GM12878 (cell line): ENCODE measurements around the gene CDX1. TPM values are rescaled to one million over a fixed set of nuclear protein-coding genes. Genes with fewer than 3 reads are reported as not detected.

Experiments
- BACH1 ChIP-seq: fragments of 450-650 bp; IDR thresholded peaks from 2 replicates; pipeline ENCODE4 v1.6.1; 2017; ENCODE audit warnings: mild to moderate bottlenecking, borderline replicate concordance
- BHLHE40 ChIP-seq, 2 experiments: fragments of 450-650 bp in 1 of 2; IDR thresholded peaks; 2 replicates each; pipeline ENCODE4 v1.6.1; 2011 to 2017; ENCODE audit warnings: low read depth in 2 of 2, borderline replicate concordance in 1 of 2, improper control_type of control experiment in 1 of 2, low read length in 1 of 2, mild to moderate bottlenecking in 1 of 2
- CBX3 ChIP-seq: fragments of 200-600 bp; sonication (generic); IDR thresholded peaks from 2 replicates; pipeline ENCODE4 v1.6.1; 2016; ENCODE audit warnings: low read depth, borderline replicate concordance
- CHD4 ChIP-seq: fragments of 200-600 bp; sonication (generic); IDR thresholded peaks from 2 replicates; pipeline ENCODE4 v1.6.1; 2016; ENCODE audit warnings: mild to moderate bottlenecking
- CREM ChIP-seq: IDR thresholded peaks from 2 replicates; pipeline ENCODE4 v1.6.1; 2014; ENCODE audit warnings: antibody characterized with exemption, low read depth
- ETV6 ChIP-seq, 2 experiments: fragments of 450-650 bp in 1 of 2; IDR thresholded peaks in 1 of 2; conservative IDR thresholded peaks in 1 of 2; 2 replicates each; pipeline ENCODE4 v1.6.1; 2014; ENCODE audit warnings: antibody characterized with exemption in 1 of 2, borderline replicate concordance in 1 of 2, low read depth in 1 of 2, mild to moderate bottlenecking in 1 of 2, moderate library complexity in 1 of 2
- GABPA ChIP-seq: IDR thresholded peaks from 2 replicates; pipeline ENCODE4 v1.6.1; 2014; ENCODE audit warnings: antibody characterized with exemption, low read depth, mild to moderate bottlenecking, inconsistent platforms
- IKZF1 ChIP-seq: fragments of 450-650 bp; conservative IDR thresholded peaks from 2 replicates; pipeline ENCODE4 v1.6.1; 2017; ENCODE audit warnings: antibody characterized with exemption, mild to moderate bottlenecking
- IKZF2 ChIP-seq, 2 experiments: fragments of 450-650 bp; IDR thresholded peaks; 2 replicates each; pipeline ENCODE4 v1.6.1; 2017; ENCODE audit warnings: mild to moderate bottlenecking in 2 of 2, moderate library complexity in 2 of 2
- MTA2 ChIP-seq: fragments of 450-650 bp; IDR thresholded peaks from 2 replicates; pipeline ENCODE4 v1.6.1; 2016; ENCODE audit warnings: low read depth, mild to moderate bottlenecking, moderate library complexity
- MTA3 ChIP-seq: IDR thresholded peaks from 2 replicates; pipeline ENCODE4 v1.6.1; 2012; ENCODE audit warnings: low read length, inconsistent platforms, borderline replicate concordance
- NR2F1 ChIP-seq: fragments of 450-650 bp; conservative IDR thresholded peaks from 2 replicates; pipeline ENCODE4 v1.6.1; 2017; ENCODE audit warnings: mild to moderate bottlenecking
- PKNOX1 ChIP-seq: fragments of 450-650 bp; IDR thresholded peaks from 2 replicates; pipeline ENCODE4 v1.6.1; 2016; ENCODE audit warnings: mild to moderate bottlenecking
- POU2F2 ChIP-seq: IDR thresholded peaks from 3 replicates; pipeline ENCODE4 v1.6.1; 2011; ENCODE audit warnings: low read depth, mild to moderate bottlenecking, low read length, borderline replicate concordance
- RAD21 ChIP-seq: IDR thresholded peaks from 2 replicates; pipeline ENCODE4 v1.6.1; 2011; ENCODE audit warnings: mild to moderate bottlenecking, low read depth, low read length, moderate library complexity; ENCODE audit not compliant: insufficient read depth
- RELA ChIP-seq: fragments of 450-650 bp; IDR thresholded peaks from 2 replicates; pipeline ENCODE4 v1.8.0; 2014; ENCODE audit warnings: borderline replicate concordance; ENCODE audit not compliant: partially characterized antibody
- SREBF1 ChIP-seq: IDR thresholded peaks from 2 replicates; pipeline ENCODE4 v1.6.1; 2012; ENCODE audit warnings: mild to moderate bottlenecking, low read length
- SUPT20H ChIP-seq: IDR thresholded peaks from 2 replicates; pipeline ENCODE4 v1.6.1; 2011; ENCODE audit warnings: low read depth, mild to moderate bottlenecking, low read length, moderate library complexity, borderline replicate concordance; ENCODE audit not compliant: control insufficient read depth
- SUZ12 ChIP-seq: fragments of 200-600 bp; sonication (generic); IDR thresholded peaks from one replicate; pipeline ENCODE4 v1.6.1; 2018; ENCODE audit warnings: antibody characterized with exemption, mild to moderate bottlenecking; ENCODE audit not compliant: unreplicated experiment
- polyA plus RNA-seq, 11 experiments: library from polyadenylated mRNA; depleted of rRNA in 4 of 11; unstranded in 6 of 11; stranded (reverse) in 5 of 11; fragments of >200 nt; fragmentation: Nextera tagmentation in 4 of 11; fragmentation: Illumina TruSeq in 1 of 11; extraction: Ambion mirVana in 4 of 11; extraction: Trizol in 1 of 11; gene quantifications; 1 replicate in 1 of 11; 2 replicates in 10 of 11; pipeline versions ENCODE4 v1.2.1 to v1.2.3, GENCODE V29; 2011 to 2016; ENCODE audit warnings: inconsistent platforms in 2 of 11, missing spikeins in 2 of 11, low read depth in 1 of 11
- total RNA-seq, 4 experiments: library from RNA; depleted of rRNA in 3 of 4; stranded (reverse); fragments of >200 nt in 3 of 4; fragmentation: Illumina TruSeq in 1 of 4; extraction: Trizol in 1 of 4; gene quantifications; 2 replicates each; pipeline versions ENCODE4 v1.2.1 to v1.2.3, GENCODE V29; 2013 to 2021
- TF ChIP-seq, protein P1 (sequence below): fragments of 450-650 bp; IDR thresholded peaks from 2 replicates; pipeline ENCODE4 v1.6.1; 2016; ENCODE audit warnings: mild to moderate bottlenecking, moderate library complexity, borderline replicate concordance
- TF ChIP-seq, protein P2 (sequence below): IDR thresholded peaks from 2 replicates; pipeline ENCODE4 v1.6.1; 2012; ENCODE audit warnings: low read depth, low read length, improper control_type of control experiment

The CDX1 gene
- total and polyA plus RNA-seq, 10 of the 15 experiments (the other 5 are each of a cell fraction or from before 2014, with no cell fraction given), result not detected

DNA sequence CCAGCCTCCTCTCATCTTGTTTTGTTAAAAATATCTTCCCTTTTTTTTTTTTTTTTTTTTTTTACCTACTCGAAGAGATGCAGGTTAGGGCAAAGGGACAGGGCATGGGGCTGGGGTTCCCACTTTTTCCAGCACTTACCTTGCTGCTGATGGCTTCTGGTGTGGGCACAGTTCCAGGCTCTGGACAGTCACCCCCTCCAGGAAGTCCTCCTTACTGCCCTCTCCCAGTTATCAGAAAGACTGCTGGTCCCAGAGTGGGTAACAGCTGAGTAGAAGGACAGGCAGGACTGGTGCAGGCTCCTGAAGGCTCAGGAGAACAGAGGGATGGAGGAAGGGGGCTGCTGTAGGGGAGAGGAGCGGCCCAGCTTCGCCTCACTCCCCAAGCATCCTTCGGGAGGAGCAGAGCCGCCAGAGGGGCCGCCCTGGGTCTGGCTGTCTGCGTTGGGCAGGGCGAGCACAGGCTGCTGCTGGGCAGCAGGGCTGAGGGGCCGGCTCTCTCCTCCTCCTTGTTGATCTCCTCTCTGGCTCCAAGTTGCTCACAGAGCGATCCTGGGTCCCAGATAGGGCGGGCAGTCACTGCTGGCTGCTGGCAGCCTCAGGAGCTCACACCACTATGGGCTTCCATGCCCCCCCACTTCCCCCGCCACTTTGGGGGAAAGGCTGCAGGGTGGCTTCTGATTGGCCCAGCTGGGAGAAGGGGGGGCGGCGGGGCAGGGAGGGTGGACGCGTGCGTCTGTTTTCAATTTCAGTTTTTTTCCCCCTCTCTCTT, 11.1 kb upstream of the CDX1 start, which contains the start of gene PDGFRB (continued):
- TF ChIP-seq RAD21 (no peak), CBX3 (no peak), SUPT20H (no peak), PKNOX1 (0 out of 2 replicates have a peak, but pooled peaks have one; percentile 13), MTA3 (no peak), GABPA (no peak), POU2F2 (no peak), MTA2 (peak; percentile 54; the same call in 1 of the 2 replicates), CREM (no peak), ETV6 (conservative IDR thresholded peaks at IDR 0.05 in 1 of 2, IDR thresholded peaks at IDR 0.05 in 1 of 2; ENCODE audit: borderline replicate concordance in 1 of 2, low read depth in 1 of 2) (no peak), RELA (no peak), IKZF1 (0 out of 2 replicates have a peak, but pooled peaks have one; percentile 35), SREBF1 (no peak), NR2F1 (no peak), SUZ12 (no peak), BHLHE40 (IDR thresholded peaks at IDR 0.05; ENCODE audit: borderline replicate concordance in 1 of 2, low read depth in 2 of 2, low read length in 1 of 2) (peak in 1 of 2 experiments; percentile 67; a peak in 1 of 4 replicates), CHD4 (no peak), BACH1 (no peak), IKZF2 (IDR thresholded peaks at IDR 0.05) (no peak)
- TF ChIP-seq, protein P1, sequence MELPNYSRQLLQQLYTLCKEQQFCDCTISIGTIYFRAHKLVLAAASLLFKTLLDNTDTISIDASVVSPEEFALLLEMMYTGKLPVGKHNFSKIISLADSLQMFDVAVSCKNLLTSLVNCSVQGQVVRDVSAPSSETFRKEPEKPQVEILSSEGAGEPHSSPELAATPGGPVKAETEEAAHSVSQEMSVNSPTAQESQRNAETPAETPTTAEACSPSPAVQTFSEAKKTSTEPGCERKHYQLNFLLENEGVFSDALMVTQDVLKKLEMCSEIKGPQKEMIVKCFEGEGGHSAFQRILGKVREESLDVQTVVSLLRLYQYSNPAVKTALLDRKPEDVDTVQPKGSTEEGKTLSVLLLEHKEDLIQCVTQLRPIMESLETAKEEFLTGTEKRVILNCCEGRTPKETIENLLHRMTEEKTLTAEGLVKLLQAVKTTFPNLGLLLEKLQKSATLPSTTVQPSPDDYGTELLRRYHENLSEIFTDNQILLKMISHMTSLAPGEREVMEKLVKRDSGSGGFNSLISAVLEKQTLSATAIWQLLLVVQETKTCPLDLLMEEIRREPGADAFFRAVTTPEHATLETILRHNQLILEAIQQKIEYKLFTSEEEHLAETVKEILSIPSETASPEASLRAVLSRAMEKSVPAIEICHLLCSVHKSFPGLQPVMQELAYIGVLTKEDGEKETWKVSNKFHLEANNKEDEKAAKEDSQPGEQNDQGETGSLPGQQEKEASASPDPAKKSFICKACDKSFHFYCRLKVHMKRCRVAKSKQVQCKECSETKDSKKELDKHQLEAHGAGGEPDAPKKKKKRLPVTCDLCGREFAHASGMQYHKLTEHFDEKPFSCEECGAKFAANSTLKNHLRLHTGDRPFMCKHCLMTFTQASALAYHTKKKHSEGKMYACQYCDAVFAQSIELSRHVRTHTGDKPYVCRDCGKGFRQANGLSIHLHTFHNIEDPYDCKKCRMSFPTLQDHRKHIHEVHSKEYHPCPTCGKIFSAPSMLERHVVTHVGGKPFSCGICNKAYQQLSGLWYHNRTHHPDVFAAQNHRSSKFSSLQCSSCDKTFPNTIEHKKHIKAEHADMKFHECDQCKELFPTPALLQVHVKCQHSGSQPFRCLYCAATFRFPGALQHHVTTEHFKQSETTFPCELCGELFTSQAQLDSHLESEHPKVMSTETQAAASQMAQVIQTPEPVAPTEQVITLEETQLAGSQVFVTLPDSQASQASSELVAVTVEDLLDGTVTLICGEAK, result no peak
- TF ChIP-seq, protein P2, sequence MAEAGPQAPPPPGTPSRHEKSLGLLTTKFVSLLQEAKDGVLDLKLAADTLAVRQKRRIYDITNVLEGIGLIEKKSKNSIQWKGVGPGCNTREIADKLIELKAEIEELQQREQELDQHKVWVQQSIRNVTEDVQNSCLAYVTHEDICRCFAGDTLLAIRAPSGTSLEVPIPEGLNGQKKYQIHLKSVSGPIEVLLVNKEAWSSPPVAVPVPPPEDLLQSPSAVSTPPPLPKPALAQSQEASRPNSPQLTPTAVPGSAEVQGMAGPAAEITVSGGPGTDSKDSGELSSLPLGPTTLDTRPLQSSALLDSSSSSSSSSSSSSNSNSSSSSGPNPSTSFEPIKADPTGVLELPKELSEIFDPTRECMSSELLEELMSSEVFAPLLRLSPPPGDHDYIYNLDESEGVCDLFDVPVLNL, result no peak
